Measurements from ENCODE around the gene C2CD4C. TPM values are rescaled to one million over a fixed set of nuclear protein-coding genes. Genes with fewer than 3 reads are reported as not detected.
"Not testable (repeated sequence)": the region's sequence is repeated elsewhere in the genome, so short reads cannot be mapped to it uniquely, and the experiment has no call there.

The C2CD4C gene
- total RNA-seq, 3 donors from 2014 or later (not counting 1 experiment from before 2014, with no cell fraction given) = not detected

- ATAC-seq (no peak), DNase-seq (no peak)
- Mint-ChIP-seq H3K27me3 (ENCODE audit: low read depth in 2 of 2) (peaks cover 22 to 23% of the 10 kb centered on the region in 2 donors), H3K27ac (no peak overlapping the region), H3K4me3 (no peak overlapping the region), H3K9me3 (peaks cover 4% of the 10 kb centered on the region in 2 donors), H3K4me1 (peaks cover 0 to 16% of the 10 kb centered on the region in 2 donors), H3K36me3 (no peaks in the 10 kb centered on the region)
- Histone ChIP-seq H3K4me1 (ENCODE audit: control insufficient read depth, insufficient read depth, low read length) (no peaks in the 10 kb centered on the region), H3K9me3 (ENCODE audit: control insufficient read depth, insufficient read depth, low read length) (no peaks in the 10 kb centered on the region), H3K4me3 (ENCODE audit: low read length) (no peak overlapping the region), H3K27me3 (ENCODE audit: control insufficient read depth, insufficient read depth, low read length) (peaks cover 7% of the 10 kb centered on the region), H3K36me3 (ENCODE audit: control insufficient read depth, insufficient read depth, low read length) (no peaks in the 10 kb centered on the region), H3K27ac (ENCODE audit: low read length) (no peak overlapping the region)
- no peak for TF ChIP-seq CTCF (IDR thresholded peaks at IDR 0.05)
- intact Hi-C loops (cut with micrococcal nuclease) = no loop called here
- WGBS (ENCODE audit: insufficient coverage) = 80% methylated on average over 17 of the region's 17 CpGs
Observed at GRCh38 chr19:388691-389090, 20.3 kb downstream of the C2CD4C start.

- Mint-ChIP-seq H3K36me3 (no peaks in the 10 kb centered on the region), H3K9me3 (no peaks in the 10 kb centered on the region), H3K27me3 (ENCODE audit: low read depth in 2 of 2) (peaks cover 28 to 31% of the 10 kb centered on the region in 2 donors), H3K4me3 (no peak overlapping the region), H3K4me1 (peaks cover 0 to 14% of the 10 kb centered on the region in 2 donors), H3K27ac (no peak overlapping the region)
- intact Hi-C loops (cut with micrococcal nuclease) = no loop called here
- TF ChIP-seq CTCF (IDR thresholded peaks at IDR 0.05) = no peak
- ATAC-seq (no peak), DNase-seq (no peak)
- H3K27ac ChIP-seq (ENCODE audit: low read length) = no peak overlapping the region
- no peaks in the 10 kb centered on the region for H3K36me3 ChIP-seq (ENCODE audit: control insufficient read depth, insufficient read depth, low read length)
- WGBS (ENCODE audit: insufficient coverage) = 87% methylated on average over 14 of the region's 21 CpGs
- H3K27me3 ChIP-seq (ENCODE audit: control insufficient read depth, insufficient read depth, low read length) = peaks cover 14% of the 10 kb centered on the region
- H3K4me3 ChIP-seq (ENCODE audit: low read length) = no peak overlapping the region
- no peaks in the 10 kb centered on the region for H3K4me1 ChIP-seq (ENCODE audit: control insufficient read depth, insufficient read depth, low read length)
- no peaks in the 10 kb centered on the region for H3K9me3 ChIP-seq (ENCODE audit: control insufficient read depth, insufficient read depth, low read length)
Observed at GRCh38 chr19:387777-388176, 21.2 kb downstream of the C2CD4C start.

- ATAC-seq; H3K4me3 ChIP-seq (ENCODE audit: low read length); DNase-seq; H3K27ac ChIP-seq (ENCODE audit: low read length); H3K27ac Mint-ChIP-seq; H3K9me3 Mint-ChIP-seq; H3K36me3 ChIP-seq (ENCODE audit: control insufficient read depth, insufficient read depth, low read length); H3K4me1 ChIP-seq (ENCODE audit: control insufficient read depth, insufficient read depth, low read length); H3K36me3 Mint-ChIP-seq; intact Hi-C loops (cut with micrococcal nuclease); H3K4me3 Mint-ChIP-seq; H3K9me3 ChIP-seq (ENCODE audit: control insufficient read depth, insufficient read depth, low read length): not testable (repeated sequence)
- 7% methylated on average over 2 of the region's 22 CpGs for WGBS (ENCODE audit: insufficient coverage)
- H3K4me1 Mint-ChIP-seq = peaks cover 0 to 15% of the 10 kb centered on the region in 2 donors
- peaks cover 14% of the 10 kb centered on the region for H3K27me3 ChIP-seq (ENCODE audit: control insufficient read depth, insufficient read depth, low read length)
- peaks cover 34 to 36% of the 10 kb centered on the region in 2 donors for H3K27me3 Mint-ChIP-seq (ENCODE audit: low read depth in 2 of 2)
Observed at GRCh38 chr19:386632-387301, 22.2 kb downstream of the C2CD4C start.

GRCh38 chr19:386189-386588 is 22.8 kb downstream of the C2CD4C start:
- H3K36me3 ChIP-seq (ENCODE audit: control insufficient read depth, insufficient read depth, low read length); ATAC-seq; DNase-seq; H3K9me3 ChIP-seq (ENCODE audit: control insufficient read depth, insufficient read depth, low read length); H3K27ac Mint-ChIP-seq; intact Hi-C loops (cut with micrococcal nuclease); H3K9me3 Mint-ChIP-seq; H3K36me3 Mint-ChIP-seq; H3K4me3 Mint-ChIP-seq; H3K27ac ChIP-seq (ENCODE audit: low read length); H3K4me3 ChIP-seq (ENCODE audit: low read length); H3K4me1 ChIP-seq (ENCODE audit: control insufficient read depth, insufficient read depth, low read length): not testable (repeated sequence)
- H3K27me3 Mint-ChIP-seq (ENCODE audit: low read depth in 2 of 2) = peaks cover 34 to 36% of the 10 kb centered on the region in 2 donors
- H3K4me1 Mint-ChIP-seq = peaks cover 0 to 15% of the 10 kb centered on the region in 2 donors
- peaks cover 14% of the 10 kb centered on the region for H3K27me3 ChIP-seq (ENCODE audit: control insufficient read depth, insufficient read depth, low read length)
- 89% methylated on average over 7 of the region's 8 CpGs for WGBS (ENCODE audit: insufficient coverage)

All from natural killer cell (primary cell).